HEK293T (cell line): ENCODE measurements around the gene ZFP37.

Source experiments
- CTCF ChIA-PET: fragments of 350-600 bp; formaldehyde crosslinking; extraction: SDS; loops from one replicate; lab custom pipeline; 2021; ENCODE audit warnings: antibody characterized with exemption, inconsistent platforms; lab: Yijun Ruan, JAX
- POLR2A ChIA-PET: fragments of 350-600 bp; formaldehyde crosslinking; extraction: SDS; loops from one replicate; lab custom pipeline; 2020; ENCODE audit warnings: antibody characterized with exemption, inconsistent platforms; lab: Yijun Ruan, JAX
- DNase-seq: peaks from one replicate; pipeline ENCODE4 v3.0.0; 2012; ENCODE audit warnings: mixed read lengths; ENCODE audit errors: extremely low spot score
- ARNT ChIP-seq: fragments of 450-650 bp; IDR thresholded peaks from 2 replicates; pipeline ENCODE4 v1.6.1; 2017; ENCODE audit warnings: mild to moderate bottlenecking
- BHLHE40 ChIP-seq: fragments of 450-650 bp; IDR thresholded peaks from 2 replicates; pipeline ENCODE4 v1.6.1; 2016; ENCODE audit warnings: mild to moderate bottlenecking, moderate library complexity, borderline replicate concordance
- CTBP1 ChIP-seq: fragments of 450-650 bp; IDR thresholded peaks from 2 replicates; pipeline ENCODE4 v1.6.1; 2016; ENCODE audit warnings: borderline replicate concordance
- FOXM1 ChIP-seq: fragments of 450-650 bp; IDR thresholded peaks from 2 replicates; pipeline ENCODE4 v1.6.1; 2017; ENCODE audit warnings: mild to moderate bottlenecking, borderline replicate concordance
- HDGF ChIP-seq: fragments of 450-650 bp; IDR thresholded peaks from 2 replicates; pipeline ENCODE4 v1.6.1; 2017; ENCODE audit warnings: antibody characterized with exemption, borderline replicate concordance
- L3MBTL2 ChIP-seq: fragments of 450-650 bp; conservative IDR thresholded peaks from 2 replicates; pipeline ENCODE4 v1.6.1; 2016; ENCODE audit warnings: mild to moderate bottlenecking
- LEF1 ChIP-seq: fragments of 450-650 bp; IDR thresholded peaks from 2 replicates; pipeline ENCODE4 v1.6.1; 2017; ENCODE audit warnings: mild to moderate bottlenecking, borderline replicate concordance
- SP1 ChIP-seq: fragments of 450-650 bp; IDR thresholded peaks from 2 replicates; pipeline ENCODE4 v1.6.1; 2017
- SUZ12 ChIP-seq: fragments of 450-650 bp; IDR thresholded peaks from 2 replicates; pipeline ENCODE4 v1.6.1; 2016; ENCODE audit warnings: mild to moderate bottlenecking
- TF ChIP-seq, protein P1 (sequence below): fragments of 450-650 bp; IDR thresholded peaks from 2 replicates; pipeline ENCODE4 v1.6.1; 2016

The ZFP37 gene

DNA sequence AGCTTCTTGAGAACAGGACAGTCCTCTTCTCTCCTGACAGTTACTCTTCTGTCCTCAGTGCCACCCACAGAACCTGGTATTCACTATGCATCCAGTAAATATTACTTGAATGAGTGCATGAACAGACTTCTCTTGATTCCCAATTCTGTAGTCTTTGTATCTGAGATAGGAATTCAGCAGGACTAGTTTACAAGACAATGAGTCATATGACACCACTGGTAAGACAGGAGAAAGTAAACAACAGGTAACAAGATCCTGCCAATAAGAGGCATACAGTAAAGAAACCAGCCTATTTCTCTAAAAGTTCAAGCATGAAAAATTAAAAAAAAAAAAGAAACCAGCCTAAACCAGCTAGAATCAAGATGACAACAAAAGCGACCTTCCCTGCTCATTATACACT lies 50.7 kb downstream of the ZFP37 start:
- no peak for DNase-seq
- TF ChIP-seq SP1 (no peak), HDGF (no peak), LEF1 (no peak), SUZ12 (no peak), CTBP1 (no peak), ARNT (no peak)
- CTCF ChIA-PET = no interaction called here
- POLR2A ChIA-PET = no interaction called here

DNA sequence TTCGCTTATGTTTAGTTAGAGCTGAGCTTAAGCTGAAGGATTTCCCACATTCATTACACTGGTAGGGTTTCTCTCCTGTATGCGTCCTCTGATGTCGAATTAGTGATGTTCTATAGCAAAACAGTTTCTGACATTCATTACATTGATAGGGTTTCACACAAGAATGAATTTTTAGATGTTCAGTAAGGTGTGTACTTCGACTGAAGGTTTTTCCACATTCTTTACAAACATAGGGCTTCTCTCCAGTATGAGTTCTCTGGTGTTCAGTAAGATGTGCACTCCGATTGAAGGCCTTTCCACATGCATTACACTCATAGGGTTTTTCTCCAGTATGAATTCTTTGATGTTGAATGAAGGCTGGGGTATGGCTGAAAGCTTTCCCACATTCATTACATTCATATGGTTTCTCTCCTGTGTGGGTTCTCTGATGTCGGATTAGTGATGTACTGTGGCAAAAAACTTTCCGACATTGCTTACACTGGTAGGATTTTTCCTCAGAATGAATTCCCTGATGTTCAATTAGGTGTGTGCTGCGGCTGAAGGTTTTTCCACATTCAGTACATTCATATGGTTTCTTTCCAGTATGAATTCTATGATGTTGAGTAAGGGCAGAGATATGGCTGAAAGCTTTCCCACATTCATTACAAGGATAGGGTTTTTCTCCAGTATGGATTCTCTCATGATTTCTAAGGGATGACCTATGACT lies 59.1 kb downstream of the ZFP37 start:
- no peak for DNase-seq
- CTCF ChIA-PET = no interaction called here
- POLR2A ChIA-PET = no interaction called here
- no peak for TF ChIP-seq LEF1
- no peak for TF ChIP-seq HDGF
- no peak for TF ChIP-seq BHLHE40
- no peak for TF ChIP-seq FOXM1
- TF ChIP-seq L3MBTL2 = no peak
- TF ChIP-seq, protein P1, sequence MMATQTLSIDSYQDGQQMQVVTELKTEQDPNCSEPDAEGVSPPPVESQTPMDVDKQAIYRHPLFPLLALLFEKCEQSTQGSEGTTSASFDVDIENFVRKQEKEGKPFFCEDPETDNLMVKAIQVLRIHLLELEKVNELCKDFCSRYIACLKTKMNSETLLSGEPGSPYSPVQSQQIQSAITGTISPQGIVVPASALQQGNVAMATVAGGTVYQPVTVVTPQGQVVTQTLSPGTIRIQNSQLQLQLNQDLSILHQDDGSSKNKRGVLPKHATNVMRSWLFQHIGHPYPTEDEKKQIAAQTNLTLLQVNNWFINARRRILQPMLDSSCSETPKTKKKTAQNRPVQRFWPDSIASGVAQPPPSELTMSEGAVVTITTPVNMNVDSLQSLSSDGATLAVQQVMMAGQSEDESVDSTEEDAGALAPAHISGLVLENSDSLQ = no peak
- no peak for TF ChIP-seq SP1
- no peak for TF ChIP-seq CTBP1
- no peak for TF ChIP-seq ARNT
